Transverse colon (tissue), 4 donors: ENCODE measurements around the gene ALG14.

Source experiments
- CTCF ChIP-seq, 5 experiments: fragments of 200-600 bp in 3 of 5; fragments of 450-650 bp in 2 of 5; sonication (generic) in 3 of 5; IDR thresholded peaks; 1 replicate in 2 of 5; 2 replicates in 3 of 5; pipeline ENCODE4 v1.5.1; 2016 to 2017; ENCODE audit warnings: antibody characterized with exemption in 5 of 5, inconsistent platforms in 3 of 5, mild to moderate bottlenecking in 2 of 5, moderate library complexity in 1 of 5
- EP300 ChIP-seq: sonication (generic); formaldehyde crosslinking; IDR thresholded peaks from one replicate; pipeline ENCODE4 v1.6.1; 2017; ENCODE audit warnings: antibody characterized with exemption, low read depth
- POLR2A ChIP-seq: fragments of 450-650 bp; IDR thresholded peaks from one replicate; pipeline ENCODE4 v1.6.1; 2016; ENCODE audit warnings: antibody characterized with exemption, mild to moderate bottlenecking, moderate library complexity
- POLR2AphosphoS5 ChIP-seq, 3 donors: sonication (generic); formaldehyde crosslinking; IDR thresholded peaks; one replicate each; pipeline ENCODE4 v1.6.1; 2016; ENCODE audit warnings: antibody characterized with exemption in 3 of 3

- no peak for TF ChIP-seq POLR2A
- no peak for TF ChIP-seq CTCF (IDR thresholded peaks at IDR 0.05)
- TF ChIP-seq EP300 = no peak
- TF ChIP-seq POLR2AphosphoS5 (IDR thresholded peaks at IDR 0.05) = no peak
Measured at GRCh38 chr1:94936861-94937620, 135.7 kb downstream of the ALG14 start.
